OCI-LY1 (cell line): Measurements from ENCODE around the gene MPST.

ENCODE experiments used
- H2AFZ ChIP-seq: fragments of 200-600 bp; sonication (generic), shearing (Covaris generic); 2 replicates; pipeline ENCODE4 v1.6.0; 2014; ENCODE audit warnings: antibody characterized with exemption, mild to moderate bottlenecking, low read length
- H3F3A ChIP-seq: fragments of 200-600 bp; sonication (generic), shearing (Covaris generic); 2 replicates; pipeline ENCODE4 v1.6.0; 2014; ENCODE audit warnings: mild to moderate bottlenecking, antibody characterized with exemption, low read length, moderate library complexity; ENCODE audit not compliant: insufficient read depth
- H3K27ac ChIP-seq: fragments of 200-600 bp; sonication (generic); 2 replicates; pipeline ENCODE4 v1.5.1; 2014; ENCODE audit warnings: low read length, mixed run types, mild to moderate bottlenecking, low read depth; ENCODE audit not compliant: poor library complexity, severe bottlenecking
- H3K27me3 ChIP-seq: fragments of 200-600 bp; sonication (generic); 2 replicates; pipeline ENCODE4 v1.6.0; 2014; ENCODE audit warnings: antibody characterized with exemption, mild to moderate bottlenecking, low read length, moderate library complexity; ENCODE audit not compliant: insufficient read depth
- H3K36me3 ChIP-seq: fragments of 200-600 bp; sonication (generic); 2 replicates; pipeline ENCODE4 v1.6.1; 2014; ENCODE audit warnings: mild to moderate bottlenecking, antibody characterized with exemption, low read length, moderate library complexity, mixed read lengths; ENCODE audit not compliant: insufficient read depth
- H3K4me1 ChIP-seq: fragments of 200-600 bp; sonication (generic); 2 replicates; pipeline ENCODE4 v1.5.1; 2014; ENCODE audit warnings: mild to moderate bottlenecking, low read length, moderate library complexity; ENCODE audit not compliant: insufficient read depth, severe bottlenecking
- H3K4me2 ChIP-seq: fragments of 200-600 bp; sonication (generic), shearing (Covaris generic); 2 replicates; pipeline ENCODE4 v1.6.1; 2014; ENCODE audit warnings: low read length
- H3K4me3 ChIP-seq: fragments of 200-600 bp; sonication (generic); 2 replicates; pipeline ENCODE4 v1.5.1; 2014; ENCODE audit warnings: low read length, low read depth, mild to moderate bottlenecking, mixed read lengths; ENCODE audit not compliant: poor library complexity, severe bottlenecking
- H3K79me2 ChIP-seq: fragments of 200-600 bp; shearing (Covaris generic); 2 replicates; pipeline ENCODE4 v1.6.1; 2016; ENCODE audit warnings: mixed run types, low read length, mixed read lengths; ENCODE audit not compliant: insufficient read depth
- H3K9ac ChIP-seq: fragments of 200-600 bp; sonication (generic), shearing (Covaris generic); 2 replicates; pipeline ENCODE4 v1.6.1; 2014; ENCODE audit warnings: mild to moderate bottlenecking, low read length, mixed read lengths
- H3K9me2 ChIP-seq: fragments of 200-600 bp; sonication (generic), shearing (Covaris generic); 2 replicates; pipeline ENCODE4 v1.6.1; 2014; ENCODE audit warnings: low read depth, mild to moderate bottlenecking, low read length, mixed read lengths
- H3K9me3 ChIP-seq: fragments of 200-600 bp; shearing (Covaris generic); 2 replicates; pipeline ENCODE4 v1.6.1; 2014; ENCODE audit warnings: low read length, mixed read lengths
- H4K20me1 ChIP-seq: fragments of 200-600 bp; sonication (generic), shearing (Covaris generic); 2 replicates; pipeline ENCODE4 v1.6.0; 2016; ENCODE audit warnings: mild to moderate bottlenecking, low read length; ENCODE audit not compliant: insufficient read depth
- CTCF ChIP-seq: fragments of 200-600 bp; sonication (generic), shearing (Covaris generic); IDR thresholded peaks from 2 replicates; pipeline ENCODE4 v1.5.1; 2017; ENCODE audit warnings: mild to moderate bottlenecking, antibody characterized with exemption, low read length, moderate library complexity, mixed read lengths
- EZH2 ChIP-seq: fragments of 200-600 bp; sonication (generic), shearing (Covaris generic); IDR thresholded peaks from 2 replicates; pipeline ENCODE4 v1.8.0; 2017; ENCODE audit warnings: borderline replicate concordance, mixed run types, mild to moderate bottlenecking, antibody characterized with exemption, low read length, moderate library complexity, mixed read lengths

Gene MPST

GRCh38 chr22:37062376-37062675 lies 42.8 kb downstream of the MPST start:
- H3K27ac ChIP-seq, result no peak overlapping the region
- no peaks in the 10 kb centered on the region for H3K4me1 ChIP-seq
- no peak overlapping the region for H3K9ac ChIP-seq

GRCh38 chr22:37062702-37063381 lies 43.3 kb downstream of the MPST start:
- no peak overlapping the region for H3K4me3 ChIP-seq
- H3K9ac ChIP-seq, result no peak overlapping the region
- no peak overlapping the region for H2AFZ ChIP-seq
- H3K9me2 ChIP-seq, result no peaks in the 10 kb centered on the region
- peaks cover 9% of the 10 kb centered on the region; the same call in 1 of the 2 replicates for H3K27me3 ChIP-seq
- H3K4me2 ChIP-seq, result no peak overlapping the region
- no peaks in the 10 kb centered on the region for H3K36me3 ChIP-seq
- H3F3A ChIP-seq, result no peaks in the 10 kb centered on the region
- H4K20me1 ChIP-seq, result no peaks in the 10 kb centered on the region
- H3K9me3 ChIP-seq, result no peaks in the 10 kb centered on the region
- H3K79me2 ChIP-seq, result no peaks in the 10 kb centered on the region
- H3K27ac ChIP-seq, result no peak overlapping the region
- H3K4me1 ChIP-seq, result no peaks in the 10 kb centered on the region
- no peak for TF ChIP-seq EZH2
- TF ChIP-seq CTCF, result no peak

More at GRCh38 chr22:37062376-37062675, 42.8 kb downstream of the MPST start:
- H3K9me3 ChIP-seq, result no peaks in the 10 kb centered on the region
- H3K79me2 ChIP-seq, result no peaks in the 10 kb centered on the region
- H3K4me3 ChIP-seq, result no peak overlapping the region
- no peak for TF ChIP-seq EZH2
- peaks cover 7% of the 10 kb centered on the region; the same call in 1 of the 2 replicates for H3K27me3 ChIP-seq
- no peaks in the 10 kb centered on the region for H4K20me1 ChIP-seq
- H3K36me3 ChIP-seq, result no peaks in the 10 kb centered on the region
- no peaks in the 10 kb centered on the region for H3F3A ChIP-seq
- H2AFZ ChIP-seq, result no peak overlapping the region
- no peak overlapping the region for H3K4me2 ChIP-seq
- no peaks in the 10 kb centered on the region for H3K9me2 ChIP-seq

GRCh38 chr22:37063431-37064420 lies 44.2 kb downstream of the MPST start:
- H3F3A ChIP-seq, result no peaks in the 10 kb centered on the region
- H3K36me3 ChIP-seq, result no peaks in the 10 kb centered on the region
- H3K9me3 ChIP-seq, result no peaks in the 10 kb centered on the region
- H3K79me2 ChIP-seq, result no peaks in the 10 kb centered on the region
- no peak overlapping the region for H3K9ac ChIP-seq
- no peaks in the 10 kb centered on the region for H3K9me2 ChIP-seq
- TF ChIP-seq CTCF, result no peak
- no peak for TF ChIP-seq EZH2
- no peak overlapping the region for H3K4me3 ChIP-seq
- H3K27me3 ChIP-seq, result peaks cover 12% of the 10 kb centered on the region; the same call in 1 of the 2 replicates
- H3K27ac ChIP-seq, result no peak overlapping the region
- no peaks in the 10 kb centered on the region for H3K4me1 ChIP-seq
- H4K20me1 ChIP-seq, result no peaks in the 10 kb centered on the region
- H2AFZ ChIP-seq, result no peak overlapping the region
- no peak overlapping the region for H3K4me2 ChIP-seq
